Tibial artery (tissue), 4 donors: ENCODE results near the gene TRAPPC10.

Experiments
- DNase-seq, 2 donors: peaks; one replicate each; pipeline ENCODE4 v3.0.0-alpha.2; 2019
- H3K27ac ChIP-seq, 2 donors: fragments of 200-600 bp; sonication (generic) in 1 of 2; 1 replicate in 1 of 2; 2 replicates in 1 of 2; pipeline ENCODE4 v1.5.1; 2018 to 2019; ENCODE audit warnings: mild to moderate bottlenecking in 1 of 2
- H3K27me3 ChIP-seq, 2 donors: fragments of 200-600 bp; sonication (generic) in 1 of 2; one replicate each; pipeline versions ENCODE4 v1.5.1 to v1.6.0; 2016 to 2019
- H3K36me3 ChIP-seq, 3 donors: fragments of 200-600 bp; sonication (generic) in 2 of 3; one replicate each; pipeline ENCODE4 v1.5.1; 2016 to 2019; ENCODE audit warnings: mild to moderate bottlenecking in 2 of 3
- H3K4me1 ChIP-seq, 4 donors: fragments of 200-600 bp; sonication (generic) in 2 of 4; 1 replicate in 3 of 4; 2 replicates in 1 of 4; pipeline ENCODE4 v1.5.1; 2016 to 2019
- H3K4me3 ChIP-seq, 2 donors: fragments of 200-600 bp; sonication (generic) in 1 of 2; 1 replicate in 1 of 2; 2 replicates in 1 of 2; pipeline ENCODE4 v1.5.1; 2018 to 2019; ENCODE audit warnings: mild to moderate bottlenecking in 2 of 2
- H3K9me3 ChIP-seq, 3 donors: fragments of 200-600 bp; sonication (generic) in 1 of 3; one replicate each; pipeline ENCODE4 v1.5.1; 2016 to 2019
- intact Hi-C: fragments of 100-400 bp; cut with DNase I; formaldehyde crosslinking; loops from one replicate; pipeline ENCODE4 v1.15.0; 2023; ENCODE audit warnings: low total_unique reads
- TF ChIP-seq, protein P1 (sequence below), 2 experiments: fragments of 200-600 bp in 1 of 2; fragments of 450-650 bp in 1 of 2; IDR thresholded peaks; one replicate each; pipeline ENCODE4 v1.5.1; 2017 to 2019; ENCODE audit warnings: antibody characterized with exemption in 2 of 2, mild to moderate bottlenecking in 1 of 2, moderate library complexity in 1 of 2

The TRAPPC10 gene

GRCh38 chr21:43992121-43992520, 20.0 kb upstream of the TRAPPC10 start:
- no peak for DNase-seq
- peaks cover 0 to 14% of the 10 kb centered on the region in 2 donors for H3K27me3 ChIP-seq
- peaks cover 0 to 4% (median 0%) of the 10 kb centered on the region in 4 donors for H3K4me1 ChIP-seq
- H3K9me3 ChIP-seq, result no peaks in the 10 kb centered on the region
- TF ChIP-seq, protein P1, sequence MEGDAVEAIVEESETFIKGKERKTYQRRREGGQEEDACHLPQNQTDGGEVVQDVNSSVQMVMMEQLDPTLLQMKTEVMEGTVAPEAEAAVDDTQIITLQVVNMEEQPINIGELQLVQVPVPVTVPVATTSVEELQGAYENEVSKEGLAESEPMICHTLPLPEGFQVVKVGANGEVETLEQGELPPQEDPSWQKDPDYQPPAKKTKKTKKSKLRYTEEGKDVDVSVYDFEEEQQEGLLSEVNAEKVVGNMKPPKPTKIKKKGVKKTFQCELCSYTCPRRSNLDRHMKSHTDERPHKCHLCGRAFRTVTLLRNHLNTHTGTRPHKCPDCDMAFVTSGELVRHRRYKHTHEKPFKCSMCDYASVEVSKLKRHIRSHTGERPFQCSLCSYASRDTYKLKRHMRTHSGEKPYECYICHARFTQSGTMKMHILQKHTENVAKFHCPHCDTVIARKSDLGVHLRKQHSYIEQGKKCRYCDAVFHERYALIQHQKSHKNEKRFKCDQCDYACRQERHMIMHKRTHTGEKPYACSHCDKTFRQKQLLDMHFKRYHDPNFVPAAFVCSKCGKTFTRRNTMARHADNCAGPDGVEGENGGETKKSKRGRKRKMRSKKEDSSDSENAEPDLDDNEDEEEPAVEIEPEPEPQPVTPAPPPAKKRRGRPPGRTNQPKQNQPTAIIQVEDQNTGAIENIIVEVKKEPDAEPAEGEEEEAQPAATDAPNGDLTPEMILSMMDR (IDR thresholded peaks at IDR 0.05), result no peak
- intact Hi-C loops, result no loop called here
- H3K36me3 ChIP-seq, result no peaks in the 10 kb centered on the region
- H3K4me3 ChIP-seq, result no peak overlapping the region
- H3K27ac ChIP-seq, result no peak overlapping the region

DNA sequence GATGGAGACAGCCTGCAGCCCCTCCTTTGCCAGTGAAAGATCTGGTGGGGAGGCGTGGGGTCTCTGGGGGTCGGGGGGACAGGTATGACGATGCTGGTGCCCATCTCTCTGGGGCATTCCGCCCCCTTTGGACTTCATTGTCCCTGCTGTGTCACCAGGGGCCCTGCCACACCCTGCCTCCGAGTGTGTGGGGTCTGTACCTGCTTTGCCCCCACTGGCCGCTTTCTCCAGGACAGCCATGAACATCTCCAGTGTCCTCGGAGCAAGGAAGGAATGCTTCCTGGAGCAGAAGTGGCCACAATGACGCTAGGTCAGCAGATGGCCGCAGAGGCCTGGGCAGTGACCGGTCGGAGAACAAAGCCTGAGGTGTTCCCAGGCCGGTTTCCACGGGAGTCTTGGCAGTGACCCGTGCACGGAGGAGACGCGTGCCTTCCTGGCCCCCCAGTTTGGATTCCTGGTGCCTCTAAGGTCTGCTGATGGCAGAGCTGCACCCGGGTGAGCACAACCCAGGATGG, 18.6 kb upstream of the TRAPPC10 start:
- H3K36me3 ChIP-seq, result no peaks in the 10 kb centered on the region
- DNase-seq, result no peak
- H3K4me1 ChIP-seq, result no peaks in the 10 kb centered on the region
- H3K4me3 ChIP-seq, result no peak overlapping the region
- H3K9me3 ChIP-seq, result no peaks in the 10 kb centered on the region
- intact Hi-C loops, result no loop called here
- TF ChIP-seq, protein P1 (IDR thresholded peaks at IDR 0.05), result no peak
- peaks cover 0 to 14% of the 10 kb centered on the region in 2 donors for H3K27me3 ChIP-seq
- H3K27ac ChIP-seq, result no peak overlapping the region

GRCh38 chr21:43994085-43994484, 18.0 kb upstream of the TRAPPC10 start:
- DNase-seq, result no peak
- H3K36me3 ChIP-seq, result no peaks in the 10 kb centered on the region
- no peaks in the 10 kb centered on the region for H3K4me1 ChIP-seq
- intact Hi-C loops, result no loop called here
- H3K9me3 ChIP-seq, result no peaks in the 10 kb centered on the region
- H3K27ac ChIP-seq, result no peak overlapping the region
- peaks cover 0 to 14% of the 10 kb centered on the region in 2 donors for H3K27me3 ChIP-seq
- TF ChIP-seq, protein P1 (IDR thresholded peaks at IDR 0.05), result no peak
- H3K4me3 ChIP-seq, result no peak overlapping the region

DNA sequence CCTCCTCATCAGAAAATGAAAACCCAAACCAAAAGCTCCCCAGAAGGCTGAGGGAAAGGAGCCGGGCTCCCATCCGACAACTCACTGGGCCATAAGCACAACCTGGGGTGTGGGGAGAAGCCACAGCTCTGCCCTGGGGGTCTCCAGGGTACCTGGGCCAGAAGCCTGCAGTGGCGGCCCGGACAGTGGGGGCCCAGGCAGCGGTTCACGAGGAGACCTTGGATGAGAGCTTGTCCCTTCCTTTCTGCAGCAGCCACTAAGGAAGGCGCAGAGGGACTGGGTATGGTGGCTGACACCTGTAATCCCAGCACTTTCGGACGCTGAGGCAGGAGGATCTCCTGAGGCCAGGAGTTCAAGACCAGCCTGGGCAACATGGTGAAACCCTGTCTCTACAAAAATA, 17.5 kb upstream of the TRAPPC10 start:
- no peak for DNase-seq
- Histone ChIP-seq H3K27me3 (peaks cover 0 to 14% of the 10 kb centered on the region in 2 donors), H3K9me3 (no peaks in the 10 kb centered on the region), H3K27ac (no peak overlapping the region), H3K4me1 (no peaks in the 10 kb centered on the region), H3K4me3 (no peak overlapping the region), H3K36me3 (no peaks in the 10 kb centered on the region)
- TF ChIP-seq, protein P1 (IDR thresholded peaks at IDR 0.05), result no peak
- intact Hi-C loops, result no loop called here

DNA sequence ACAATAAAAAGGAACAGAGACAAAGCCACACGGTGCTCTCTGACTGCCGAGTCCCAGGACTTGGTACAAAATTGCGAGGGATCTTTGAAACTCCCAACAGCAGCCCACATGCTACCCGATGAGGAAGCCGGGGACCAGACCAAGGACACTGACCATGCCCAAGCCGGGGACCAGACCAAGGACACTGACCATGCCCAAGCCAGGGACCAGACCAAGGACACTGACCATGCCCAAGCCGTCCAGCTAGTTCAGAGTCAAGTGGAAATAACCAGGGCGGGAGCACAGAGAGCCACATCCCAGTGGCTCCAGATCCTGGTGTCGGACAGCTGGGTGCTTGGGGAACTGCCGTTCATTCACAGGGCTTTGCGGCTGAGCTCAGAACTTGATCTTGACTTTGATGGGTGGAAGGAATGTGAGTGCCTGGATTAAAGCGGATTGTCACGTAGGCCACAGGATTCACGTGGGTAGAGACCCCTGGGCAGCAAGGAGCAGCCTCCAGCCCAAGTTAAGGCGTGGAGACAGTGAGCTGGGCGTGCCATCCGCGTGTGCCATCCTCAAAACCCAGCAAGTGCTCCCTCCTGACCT, 16.5 kb upstream of the TRAPPC10 start:
- TF ChIP-seq, protein P1 (IDR thresholded peaks at IDR 0.05), result no peak

More for the DNA sequence above, 16.5 kb upstream of the TRAPPC10 start:
- no peaks in the 10 kb centered on the region for H3K9me3 ChIP-seq
- intact Hi-C loops, result no loop called here
- no peak overlapping the region for H3K4me3 ChIP-seq
- peaks cover 0 to 18% of the 10 kb centered on the region in 2 donors for H3K27me3 ChIP-seq
- no peak for DNase-seq
- no peaks in the 10 kb centered on the region for H3K36me3 ChIP-seq
- no peaks in the 10 kb centered on the region for H3K4me1 ChIP-seq
- no peak overlapping the region for H3K27ac ChIP-seq
